GM18951 (cell line): ENCODE results near the gene HBG1.

Source experiments
- POLR2A ChIP-seq: IDR thresholded peaks from 4 replicates; pipeline ENCODE4 v1.6.1; 2011; ENCODE audit warnings: mild to moderate bottlenecking; ENCODE audit not compliant: insufficient read length, insufficient read depth; ENCODE audit errors: extremely low read depth
- in situ Hi-C: fragments of 300-500 bp; cut with MboI; formaldehyde crosslinking; loops from one replicate; pipeline ENCODE4 v1.12.0; 2022; ENCODE audit warnings: low sequenced_read_pairs, mixed read lengths, inconsistent platforms; ENCODE audit not compliant: unreplicated experiment

The HBG1 gene

GRCh38 chr11:5233307-5233706 lies 16.4 kb downstream of the HBG1 start:
- in situ Hi-C loops, result no loop called here
- no peak for TF ChIP-seq POLR2A

GRCh38 chr11:5232821-5233220 lies 16.8 kb downstream of the HBG1 start:
- in situ Hi-C loops, result no loop called here
- TF ChIP-seq POLR2A, result no peak

GRCh38 chr11:5232176-5232575 lies 17.5 kb downstream of the HBG1 start:
- in situ Hi-C loops, result no loop called here
- no peak for TF ChIP-seq POLR2A

GRCh38 chr11:5231111-5231510 lies 18.5 kb downstream of the HBG1 start:
- in situ Hi-C loops, result no loop called here
- TF ChIP-seq POLR2A, result no peak

- TF ChIP-seq POLR2A, result no peak
- in situ Hi-C loops, result no loop called here
These were observed 19.4 kb downstream of the HBG1 start for GRCh38 chr11:5230266-5230665.

- in situ Hi-C loops, result no loop called here
These were observed 19.9 kb downstream of the HBG1 start for GRCh38 chr11:5229796-5230195.

GRCh38 chr11:5229356-5229755 lies 20.3 kb downstream of the HBG1 start:
- no peak for TF ChIP-seq POLR2A
- in situ Hi-C loops, result no loop called here

More at GRCh38 chr11:5229796-5230195, 19.9 kb downstream of the HBG1 start:
- TF ChIP-seq POLR2A, result no peak

- TF ChIP-seq POLR2A, result no peak
- in situ Hi-C loops, result no loop called here
These were observed 21.5 kb downstream of the HBG1 start for GRCh38 chr11:5228124-5228523.

GRCh38 chr11:5227681-5228080 lies 22.0 kb downstream of the HBG1 start:
- in situ Hi-C loops, result no loop called here

GRCh38 chr11:5226732-5227310 lies 22.8 kb downstream of the HBG1 start, which contains the start of gene HBB:
Gene HBB, minus strand, starts transcription at chr11:5227071. Its CDS starts 50 bp downstream, at chr11:5227021.
- no peak for TF ChIP-seq POLR2A
- in situ Hi-C loops, result no loop called here

More at GRCh38 chr11:5227681-5228080, 22.0 kb downstream of the HBG1 start:
- no peak for TF ChIP-seq POLR2A

GRCh38 chr11:5225480-5225871 lies 24.2 kb downstream of the HBG1 start:
- TF ChIP-seq POLR2A, result no peak
- in situ Hi-C loops, result no loop called here

- TF ChIP-seq POLR2A, result no peak
- in situ Hi-C loops, result no loop called here
These were observed 24.8 kb downstream of the HBG1 start for GRCh38 chr11:5224538-5225479.

GRCh38 chr11:5223686-5224085 lies 26.0 kb downstream of the HBG1 start:
- TF ChIP-seq POLR2A, result no peak
- in situ Hi-C loops, result no loop called here

- no peak for TF ChIP-seq POLR2A
- in situ Hi-C loops, result no loop called here
These were observed 26.5 kb downstream of the HBG1 start for GRCh38 chr11:5223146-5223545.
